Lower lobe of right lung (tissue), 2 donors: ENCODE measurements around the gene TRERF1. TPM values are rescaled to one million over a fixed set of nuclear protein-coding genes. Genes with fewer than 3 reads are reported as not detected.

Experiments used
- ATAC-seq, 2 donors: fragments of 200-7000 bp; cut with Tn5 transposase; one replicate each; pipeline ENCODE4 v1.9.1; 2020 to 2022; ENCODE audit warnings: mild to moderate bottlenecking in 2 of 2, moderate library complexity in 2 of 2
- DNase-seq: peaks from one replicate; pipeline ENCODE4 v3.0.0-alpha.2; 2020
- H3K27ac ChIP-seq: fragments of 200-600 bp; one replicate; pipeline ENCODE4 v1.8.0; 2022
- H3K27me3 ChIP-seq: fragments of 200-600 bp; one replicate; pipeline ENCODE4 v1.8.0; 2022; ENCODE audit warnings: low read depth
- H3K36me3 ChIP-seq: fragments of 200-600 bp; one replicate; pipeline ENCODE4 v1.8.0; 2022; ENCODE audit warnings: mild to moderate bottlenecking
- H3K4me1 ChIP-seq: fragments of 200-600 bp; one replicate; pipeline ENCODE4 v1.8.0; 2022
- H3K4me3 ChIP-seq: fragments of 200-600 bp; one replicate; pipeline ENCODE4 v1.8.0; 2022; ENCODE audit warnings: mild to moderate bottlenecking
- H3K9me3 ChIP-seq: fragments of 200-600 bp; one replicate; pipeline ENCODE4 v1.8.0; 2022
- CTCF ChIP-seq: fragments of 200-600 bp; IDR thresholded peaks from one replicate; pipeline ENCODE4 v1.8.0; 2022; ENCODE audit warnings: antibody characterized with exemption, mild to moderate bottlenecking
- intact Hi-C: fragments of 100-400 bp; cut with DNase I; formaldehyde crosslinking; loops from one replicate; pipeline ENCODE4 v1.11.0; 2022
- total RNA-seq: library from RNA; stranded (reverse); fragmentation: NEBNext Ultra II Directional; extraction: Animal tissue kit (Norgen Biotek cat#: 25700); gene quantifications from one replicate; pipeline ENCODE4 v1.2.1, GENCODE V29; 2021
- donor health status: DM: no; HTN: yes; CAD: no; lungs with severe emphysema.

The TRERF1 gene
- total RNA-seq, 1 donor from 2014 or later, result 5.6 TPM

DNA sequence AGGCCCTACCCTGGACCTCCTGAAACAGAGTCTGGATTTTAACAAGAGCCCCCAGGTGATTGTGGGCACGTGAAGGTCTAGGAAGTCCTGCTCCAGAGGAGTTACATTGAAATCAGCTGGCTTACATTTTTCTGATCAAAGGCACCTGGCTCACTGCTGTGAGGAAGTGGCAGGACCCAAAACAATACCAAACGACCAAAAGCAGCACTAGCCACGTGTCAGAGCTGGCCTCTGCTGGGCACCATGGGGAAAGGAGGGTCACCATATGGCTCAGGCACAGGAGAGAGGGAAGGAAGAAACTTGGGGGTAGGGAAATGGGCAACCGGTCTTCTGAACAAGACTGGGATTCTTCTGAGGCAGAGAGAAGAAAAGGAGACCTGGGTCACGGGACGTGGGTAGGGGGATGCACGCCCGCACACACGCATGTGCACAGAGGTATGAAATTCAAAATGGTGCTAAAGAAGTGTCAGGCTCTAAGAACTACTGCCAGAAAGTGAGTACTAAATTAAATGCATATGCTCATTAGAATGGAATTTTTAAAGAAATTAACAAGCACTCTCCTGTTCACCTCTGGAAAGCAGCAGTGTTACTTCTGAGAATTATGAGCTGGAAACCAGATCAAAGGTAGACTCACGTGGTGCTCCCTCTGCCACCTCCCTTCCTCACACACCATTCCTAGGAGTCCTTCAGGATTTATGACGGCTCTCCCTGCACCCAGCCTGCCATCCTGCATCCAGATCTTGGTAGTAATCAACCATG lies 113.6 kb downstream of the TRERF1 start:
- H3K36me3 ChIP-seq, result no peaks in the 10 kb centered on the region
- intact Hi-C loops, result no loop called here
- H3K27me3 ChIP-seq, result no peaks in the 10 kb centered on the region
- H3K27ac ChIP-seq, result no peak overlapping the region
- ATAC-seq (no peak), DNase-seq (no peak)
- TF ChIP-seq CTCF, result no peak
- H3K9me3 ChIP-seq, result no peaks in the 10 kb centered on the region
- no peak overlapping the region for H3K4me3 ChIP-seq
- no peaks in the 10 kb centered on the region for H3K4me1 ChIP-seq

- DNase-seq (no peak), ATAC-seq (no peak)
- Histone ChIP-seq H3K27ac (no peak overlapping the region), H3K4me1 (no peaks in the 10 kb centered on the region), H3K27me3 (no peaks in the 10 kb centered on the region), H3K9me3 (no peaks in the 10 kb centered on the region), H3K36me3 (no peaks in the 10 kb centered on the region), H3K4me3 (no peak overlapping the region)
- intact Hi-C loops, result no loop called here
- TF ChIP-seq CTCF, result no peak
These were observed 115.3 kb downstream of the TRERF1 start for GRCh38 chr6:42336431-42336830.

- Histone ChIP-seq H3K36me3 (no peaks in the 10 kb centered on the region), H3K4me1 (no peaks in the 10 kb centered on the region), H3K4me3 (no peak overlapping the region), H3K27ac (no peak overlapping the region), H3K27me3 (no peaks in the 10 kb centered on the region), H3K9me3 (no peaks in the 10 kb centered on the region)
- DNase-seq, result no peak
- TF ChIP-seq CTCF, result no peak
- ATAC-seq, result no peak
- intact Hi-C loops, result no loop called here
These were observed 115.8 kb downstream of the TRERF1 start for GRCh38 chr6:42335896-42336295.

- no peak overlapping the region for H3K27ac ChIP-seq
- DNase-seq, result no peak
- intact Hi-C loops, result no loop called here
- no peak for ATAC-seq
- H3K36me3 ChIP-seq, result no peaks in the 10 kb centered on the region
- no peak for TF ChIP-seq CTCF
- no peaks in the 10 kb centered on the region for H3K9me3 ChIP-seq
- no peaks in the 10 kb centered on the region for H3K27me3 ChIP-seq
- H3K4me1 ChIP-seq, result no peaks in the 10 kb centered on the region
- no peak overlapping the region for H3K4me3 ChIP-seq
These were observed 116.9 kb downstream of the TRERF1 start for GRCh38 chr6:42334870-42335269.

GRCh38 chr6:42333612-42334011 lies 118.1 kb downstream of the TRERF1 start:
- no peaks in the 10 kb centered on the region for H3K27me3 ChIP-seq
- H3K27ac ChIP-seq, result no peak overlapping the region
- H3K36me3 ChIP-seq, result no peaks in the 10 kb centered on the region
- TF ChIP-seq CTCF, result no peak
- H3K4me1 ChIP-seq, result no peaks in the 10 kb centered on the region
- no peaks in the 10 kb centered on the region for H3K9me3 ChIP-seq
- DNase-seq, result no peak
- H3K4me3 ChIP-seq, result no peak overlapping the region
- no peak for ATAC-seq
- intact Hi-C loops, result no loop called here
